Pons (tissue), 1 donor: ENCODE results near the gene RNGTT.
"Not testable (repeated sequence)": the region's sequence is repeated elsewhere in the genome, so short reads cannot be mapped to it uniquely, and the experiment has no call there.

Source experiments
- DNase-seq: peaks from one replicate; pipeline ENCODE4 v3.0.0-alpha.2; 2016; ENCODE audit warnings: low spot score

RNGTT gene

DNA sequence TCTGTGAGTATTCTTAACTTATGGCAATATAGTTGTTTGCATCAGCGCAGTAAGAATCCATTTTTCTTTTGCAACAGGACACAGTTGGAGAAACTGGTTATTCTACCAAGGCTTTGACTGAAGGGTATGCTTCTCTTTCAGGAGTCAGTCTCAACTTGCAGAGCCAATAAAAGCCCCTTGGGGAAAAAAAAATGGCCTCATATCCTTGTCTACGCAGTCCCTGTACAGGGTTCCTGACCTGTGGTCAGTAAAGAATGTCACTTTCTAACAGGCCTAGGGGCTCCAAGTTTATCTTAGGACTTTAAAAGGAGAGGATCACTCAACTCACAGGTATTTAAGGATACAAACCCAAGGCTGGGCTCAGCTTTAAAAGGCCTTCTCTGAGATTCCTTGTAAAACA, 6.9 kb upstream of the RNGTT start:
- no peak for DNase-seq

DNA sequence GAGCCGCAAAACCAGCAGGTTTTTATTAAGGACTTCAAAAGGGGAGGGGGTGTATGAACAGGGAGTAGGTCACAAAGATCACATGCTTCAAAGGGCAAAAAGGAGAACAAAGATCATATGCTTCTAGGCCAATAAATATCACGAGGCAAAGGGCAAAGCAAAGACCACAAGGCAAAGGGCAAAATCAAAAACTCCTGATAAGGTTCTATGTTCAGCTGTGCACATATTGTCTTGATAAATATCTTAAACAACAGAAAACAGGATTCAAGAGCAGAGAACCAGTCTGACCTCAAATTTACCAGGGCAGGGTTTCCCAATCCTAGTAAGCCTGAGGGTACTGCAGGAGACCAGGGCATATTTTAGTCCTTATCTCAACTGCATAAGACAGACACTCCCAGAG, 5.8 kb upstream of the RNGTT start:
- DNase-seq = not testable (repeated sequence)

DNA sequence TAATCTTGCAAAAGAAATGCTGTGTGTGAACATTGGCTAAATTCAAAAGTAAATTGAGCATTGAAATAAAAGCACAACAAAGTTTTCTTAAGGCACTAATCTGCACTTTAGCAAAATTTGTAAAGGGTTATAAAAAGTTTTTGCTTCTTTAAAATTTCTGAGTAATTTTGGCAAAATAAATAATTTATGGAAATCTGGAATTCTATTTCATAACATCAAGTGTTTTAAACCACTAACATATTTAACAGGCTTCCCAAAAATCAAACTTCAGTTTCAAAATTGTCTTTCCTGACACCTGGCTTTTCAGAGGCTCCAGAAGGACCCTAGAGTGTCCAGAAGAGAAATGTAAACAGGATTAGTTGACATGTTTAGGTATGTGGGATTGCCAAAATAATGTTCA, 4.5 kb upstream of the RNGTT start:
- DNase-seq = no peak

DNA sequence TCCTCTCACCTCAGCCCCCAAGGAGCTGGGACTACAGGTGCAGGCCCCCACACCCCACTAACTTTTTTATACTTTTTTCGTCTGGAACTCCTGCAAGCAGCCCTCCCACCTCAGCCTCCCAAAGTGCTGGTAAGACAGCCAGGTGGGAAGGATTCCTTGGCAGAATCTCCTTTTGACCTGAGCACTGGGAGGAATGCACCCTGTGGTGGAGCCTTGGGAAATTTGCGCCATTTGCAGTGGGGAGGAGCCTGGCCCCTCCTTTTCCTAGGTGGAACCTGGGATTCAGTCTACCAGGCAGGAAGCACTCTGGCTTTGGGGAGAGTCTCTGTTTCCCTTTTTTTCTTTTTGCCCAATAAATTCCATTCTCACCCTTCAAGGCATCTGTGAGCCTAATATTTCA, 2.3 kb upstream of the RNGTT start:
- DNase-seq = no peak

DNA sequence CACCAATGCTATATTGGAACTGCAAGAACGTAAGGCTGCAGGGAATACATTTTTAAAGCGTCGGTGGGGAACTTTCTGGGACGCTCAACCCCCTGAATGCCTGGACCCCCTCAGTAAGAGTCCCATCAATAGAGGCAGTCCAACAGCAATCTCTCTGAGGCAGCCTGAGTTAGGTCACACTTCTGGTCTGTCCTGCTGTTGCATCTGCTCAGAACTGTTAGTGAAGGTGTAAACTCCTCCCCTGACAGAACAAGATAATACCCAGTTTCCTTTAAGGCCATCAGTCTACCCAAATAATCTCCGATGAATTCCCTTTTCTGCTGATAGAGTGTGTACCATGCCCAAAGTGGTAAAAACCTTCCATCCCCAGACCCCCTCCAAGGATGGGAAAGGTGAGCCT, 1.1 kb upstream of the RNGTT start:
- DNase-seq = no peak

DNA sequence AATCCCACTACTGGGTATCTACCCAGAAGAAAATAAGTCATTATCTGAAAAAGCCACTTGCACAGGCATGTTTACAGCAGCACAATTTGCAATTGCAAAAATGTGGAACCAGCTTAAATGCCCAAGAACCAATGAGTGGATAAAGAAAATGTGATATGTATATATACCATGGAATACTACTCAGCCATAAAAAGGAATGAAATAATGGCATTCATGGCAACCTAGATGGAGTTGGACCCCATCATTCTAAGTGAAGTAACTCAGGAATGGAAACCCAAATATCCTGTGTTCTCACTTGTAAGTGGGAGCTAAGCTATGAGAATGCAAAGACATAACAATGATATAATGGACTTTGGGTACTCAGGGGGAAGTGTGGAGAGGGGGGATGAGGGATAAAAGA, 4.6 kb downstream of the RNGTT start:
- DNase-seq = no peak

DNA sequence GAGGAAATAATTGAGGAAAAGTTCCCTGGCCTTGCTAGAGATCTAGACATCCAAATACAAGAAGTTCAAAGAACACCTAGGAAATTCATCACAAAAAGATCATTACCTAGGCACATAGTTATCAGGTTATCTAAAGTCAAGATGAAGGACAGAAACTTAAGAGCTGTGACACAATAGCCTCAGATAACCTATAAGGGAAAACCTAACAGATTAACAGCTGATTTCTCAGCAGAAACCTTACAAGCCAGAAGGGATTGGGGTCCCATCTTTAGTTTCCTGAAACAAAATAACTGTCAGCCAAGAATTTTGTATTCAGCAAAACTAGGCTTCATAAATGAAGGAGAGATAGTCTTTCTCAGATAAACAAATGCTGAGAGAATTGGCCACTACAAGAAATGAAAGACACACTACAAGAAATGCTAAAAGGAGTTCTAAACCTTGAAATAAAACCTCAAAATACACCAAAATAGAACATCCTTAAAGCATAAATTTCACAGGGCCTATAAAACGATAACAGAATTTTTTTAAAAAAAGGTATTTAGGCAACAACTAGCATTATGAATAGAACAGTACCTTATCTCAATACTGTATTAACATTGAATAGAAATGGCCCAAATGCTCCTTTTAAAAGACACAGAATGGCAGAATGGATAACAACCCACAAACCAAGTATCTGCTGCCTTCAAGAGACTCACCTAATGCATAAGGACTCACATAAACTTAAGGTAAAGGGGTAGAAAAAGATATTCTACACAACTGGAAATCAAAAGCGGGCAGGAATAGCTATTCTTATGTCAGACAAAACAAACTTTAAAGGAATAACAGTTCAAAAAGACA, 9.7 kb downstream of the RNGTT start:
- DNase-seq = no peak

DNA sequence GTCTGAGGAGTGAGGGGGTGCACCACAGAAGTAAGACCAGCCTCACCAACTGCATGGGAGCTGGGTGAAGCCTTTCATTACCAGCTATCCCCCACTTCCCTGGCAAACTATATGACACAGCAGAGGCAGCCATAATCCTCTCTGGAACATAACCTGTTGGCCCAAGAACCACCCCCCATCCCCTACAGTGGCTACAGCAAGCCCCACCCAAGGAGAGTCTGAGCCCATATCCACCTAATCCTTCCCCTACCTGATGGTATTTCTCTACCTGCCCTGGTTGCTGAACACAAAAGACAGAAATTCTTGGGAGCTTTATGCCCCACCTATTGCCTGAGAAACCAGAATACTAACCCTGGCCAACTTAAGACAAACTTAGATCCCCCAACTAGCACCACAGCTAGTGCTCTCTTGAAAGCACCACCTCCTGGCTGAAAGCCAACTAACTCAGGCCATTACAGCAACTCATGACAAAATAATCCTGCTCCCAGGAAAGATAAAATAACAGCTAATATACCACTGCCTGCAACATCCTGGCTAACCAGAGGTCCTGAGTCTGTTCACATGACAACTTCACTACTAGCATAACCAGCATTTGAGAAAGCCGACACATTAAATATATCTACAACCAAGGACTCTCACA, 11.2 kb downstream of the RNGTT start:
- no peak for DNase-seq

DNA sequence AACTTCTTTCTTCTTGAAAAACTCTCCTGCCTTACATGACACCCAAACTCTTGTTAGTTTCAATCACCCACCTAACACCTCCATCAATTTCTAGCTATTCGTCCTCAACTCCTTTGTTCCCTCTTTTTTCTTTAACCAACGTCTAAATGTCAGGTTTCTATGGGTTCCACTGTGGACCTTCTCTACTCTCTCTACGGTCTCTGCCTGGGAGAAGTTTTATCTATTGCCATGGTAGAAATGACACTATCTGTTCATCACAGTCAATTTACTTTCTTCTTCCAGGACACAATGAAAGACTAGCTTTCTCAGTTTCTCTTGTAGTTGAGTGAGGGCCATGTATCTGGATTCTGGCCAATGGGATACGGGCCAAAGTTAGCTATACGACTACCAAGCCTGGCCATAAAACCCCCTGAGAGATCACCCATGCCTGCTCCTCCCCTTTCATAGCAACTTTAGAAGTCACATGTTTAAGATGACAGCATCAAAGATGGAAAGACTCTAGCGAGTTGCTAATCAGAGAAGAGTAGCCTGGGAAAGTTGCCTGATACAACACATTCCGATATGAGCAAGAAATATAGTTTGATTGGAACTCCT, 17.9 kb downstream of the RNGTT start:
- DNase-seq = no peak

DNA sequence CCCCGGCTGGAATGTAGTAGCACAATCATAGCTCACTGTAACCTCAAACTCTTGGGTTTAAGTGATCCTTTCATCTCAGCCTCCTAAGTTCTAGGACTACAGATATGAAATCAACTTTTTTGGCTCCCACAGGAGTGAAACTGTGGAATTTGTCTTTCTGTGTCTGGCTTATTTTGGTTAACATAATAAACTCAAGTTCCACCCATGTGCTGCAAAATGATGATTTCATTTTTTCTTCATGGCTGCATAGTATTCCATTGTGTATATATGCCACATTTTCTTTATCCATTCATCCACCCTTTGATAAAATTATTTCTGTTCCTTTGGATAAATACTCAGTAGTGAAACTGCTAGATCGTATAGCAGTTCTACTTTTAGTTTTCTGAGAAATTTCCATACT, 29.9 kb downstream of the RNGTT start:
- no peak for DNase-seq

DNA sequence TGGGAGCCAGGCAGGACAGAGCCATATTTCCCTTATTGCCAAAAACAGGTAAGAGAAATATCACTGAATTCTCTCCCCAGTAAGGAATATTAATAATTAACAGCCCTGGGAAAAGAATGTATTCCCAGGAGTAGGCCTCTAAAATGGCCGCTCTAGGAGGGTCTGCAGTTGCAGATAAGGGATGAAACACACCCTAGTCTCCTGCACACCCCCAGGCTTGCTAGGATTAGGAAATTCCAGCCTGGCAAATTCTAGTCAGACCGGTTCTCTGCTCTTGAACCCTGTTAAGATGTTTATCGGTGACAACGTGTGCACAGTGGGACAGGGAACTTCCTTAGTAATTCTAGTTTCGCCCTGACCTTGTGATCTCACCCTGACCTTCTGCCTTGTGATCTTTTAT, 31.4 kb downstream of the RNGTT start:
- DNase-seq = not testable (repeated sequence)

DNA sequence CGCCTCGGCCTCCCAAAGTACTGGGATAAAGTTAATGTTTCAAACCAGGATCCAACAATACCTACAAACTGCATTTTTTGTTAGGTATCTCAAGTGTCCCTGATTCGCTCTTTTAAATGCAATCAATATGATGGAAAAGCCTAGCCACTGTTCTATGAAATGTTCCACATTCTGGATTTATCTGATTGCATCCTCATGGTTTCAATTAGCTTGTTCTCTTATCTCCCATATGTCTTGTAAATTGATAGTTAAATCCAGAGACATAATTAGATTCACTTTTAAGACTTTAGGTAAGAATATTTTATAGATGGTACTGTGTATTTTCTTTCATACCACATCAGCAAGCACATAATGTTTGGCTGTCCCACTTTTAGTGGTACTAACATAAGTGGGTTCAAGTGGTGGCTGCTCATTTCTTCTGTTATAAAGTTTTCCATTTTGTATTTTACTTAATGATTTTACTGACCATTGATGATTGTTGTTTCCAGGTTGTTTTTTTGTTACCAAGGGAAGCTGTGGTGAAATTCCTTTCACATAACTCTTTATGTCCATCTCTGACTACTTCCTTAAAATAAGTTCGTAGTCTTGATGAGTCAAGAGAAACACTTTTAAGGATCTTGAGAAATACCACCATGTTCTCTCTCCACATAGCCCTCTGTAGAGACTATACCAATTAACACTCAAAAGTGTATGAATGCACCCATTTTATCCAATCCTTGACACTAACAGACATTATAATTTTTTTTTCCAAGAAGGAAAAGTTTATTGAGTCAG, 40.5 kb downstream of the RNGTT start:
- no peak for DNase-seq

DNA sequence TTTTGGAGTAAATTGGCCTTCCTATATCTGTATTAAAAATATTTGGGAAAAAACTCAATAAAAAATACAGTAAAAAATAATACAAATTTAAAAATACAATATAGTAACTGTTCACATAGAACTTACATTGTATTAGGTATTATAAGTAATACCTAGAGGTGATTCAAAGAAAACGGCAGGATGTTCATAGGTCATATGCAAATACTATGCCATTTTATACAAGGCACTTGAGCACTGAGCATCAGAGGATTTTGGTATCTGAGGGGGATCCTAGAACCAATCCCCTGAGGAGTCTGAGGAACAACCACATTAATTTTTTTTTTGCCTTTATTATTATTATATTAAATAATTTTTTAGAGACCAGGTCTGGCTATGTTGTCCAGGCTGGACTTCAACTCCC, 41.7 kb downstream of the RNGTT start:
- DNase-seq = no peak

DNA sequence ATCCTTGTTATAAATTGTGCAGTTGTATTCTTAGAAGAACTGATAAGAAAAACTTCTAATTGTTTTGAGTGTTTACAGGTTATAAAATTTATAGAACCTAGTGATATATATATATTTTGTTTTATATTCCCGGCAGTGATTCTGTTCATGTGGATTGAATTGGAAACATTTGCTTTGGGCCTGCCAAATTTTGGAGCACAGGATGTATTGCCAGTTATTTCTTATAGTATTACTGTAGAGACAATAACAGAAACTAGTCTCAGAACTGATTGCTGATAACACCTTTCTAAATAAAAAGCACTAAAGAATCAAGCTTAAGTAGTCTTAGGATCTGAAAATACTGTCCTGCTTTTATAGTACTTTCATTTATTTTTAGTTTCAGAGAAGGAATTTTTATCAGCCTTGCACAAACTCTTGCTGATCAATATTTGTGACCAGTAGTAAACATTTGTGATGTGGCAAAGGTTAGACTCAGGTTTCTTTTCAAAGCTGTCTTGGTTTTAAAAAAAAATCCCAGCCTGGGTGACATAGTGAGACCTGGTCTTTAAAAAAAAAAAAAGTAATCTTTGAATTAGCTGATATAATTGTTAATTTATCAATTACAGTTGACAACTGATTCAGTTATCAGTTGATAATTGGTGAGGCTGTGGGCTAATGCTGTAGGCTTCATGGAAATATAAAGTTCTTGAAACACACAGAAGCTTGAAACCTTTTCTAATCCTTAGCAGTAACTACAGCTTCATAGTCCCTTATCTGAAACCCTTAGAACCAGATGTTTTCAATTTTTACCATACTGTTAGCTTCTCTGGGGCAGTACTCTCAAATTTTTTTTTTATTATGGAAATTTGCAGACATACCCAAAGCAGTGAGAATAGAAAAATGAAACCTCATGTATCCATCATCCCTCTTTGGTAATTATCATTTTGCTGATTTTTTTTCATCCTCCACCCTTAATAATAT, 42.4 kb downstream of the RNGTT start:
- no peak for DNase-seq

DNA sequence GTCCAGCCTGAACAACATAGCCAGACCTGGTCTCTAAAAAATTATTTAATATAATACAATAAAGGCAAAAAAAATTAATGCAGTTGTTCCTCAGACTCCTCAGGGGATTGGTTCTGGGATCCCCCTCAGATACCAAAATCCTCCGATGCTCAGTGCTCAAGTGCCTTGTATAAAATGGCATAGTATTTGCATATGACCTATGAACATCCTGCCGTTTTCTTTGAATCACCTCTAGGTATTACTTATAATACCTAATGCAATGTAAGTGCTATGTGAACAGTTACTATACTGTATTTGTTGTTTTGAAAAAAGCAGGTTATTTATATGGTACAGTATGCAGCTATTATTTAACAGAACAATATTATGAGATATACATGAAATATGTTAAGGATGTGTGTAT, 43.3 kb downstream of the RNGTT start:
- DNase-seq = no peak

DNA sequence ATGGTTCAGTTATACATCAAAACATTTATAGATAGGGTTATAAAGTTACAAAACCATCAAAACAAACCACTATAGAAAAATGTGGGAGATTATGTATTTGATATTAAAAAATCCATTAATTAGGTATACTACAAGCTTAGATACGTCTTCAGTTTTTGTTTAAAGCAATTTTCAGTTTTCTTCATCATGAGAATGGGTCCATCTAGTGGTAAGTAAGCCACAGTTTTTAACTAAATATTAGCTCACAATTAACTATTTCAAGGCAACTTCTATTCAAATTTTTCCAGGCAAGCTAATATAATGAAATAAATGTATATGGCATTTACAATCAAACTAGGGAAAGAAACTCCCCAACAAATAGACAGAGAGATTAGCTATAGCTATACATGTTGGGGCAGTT, 44.4 kb downstream of the RNGTT start:
- no peak for DNase-seq

DNA sequence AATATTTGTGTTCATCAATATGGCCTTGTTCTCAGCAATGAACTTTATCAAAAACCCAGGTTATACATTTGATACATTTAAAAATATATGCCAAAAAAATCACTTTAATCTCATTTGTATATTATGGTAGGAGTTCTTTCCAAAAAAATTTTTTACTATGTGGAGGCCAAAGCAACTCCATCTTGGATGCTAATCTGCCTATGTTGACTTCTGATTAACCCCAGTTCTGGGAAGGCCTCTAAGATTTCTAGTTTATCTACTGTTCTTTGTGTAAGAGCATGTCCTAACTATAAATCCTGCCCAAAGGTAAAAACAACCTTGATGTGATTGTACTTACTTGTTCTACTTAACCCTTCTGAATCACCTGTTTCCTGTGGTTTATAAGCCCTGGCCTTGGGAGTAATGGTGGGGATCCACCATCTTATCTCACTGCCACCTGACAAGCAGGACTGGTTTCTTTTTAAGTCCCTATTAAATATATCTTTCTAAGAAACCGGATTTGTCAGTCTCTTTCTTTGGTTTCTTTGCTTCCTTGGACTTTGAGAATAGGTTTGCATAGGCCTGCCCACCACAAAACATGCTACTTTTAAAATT, 46.7 kb downstream of the RNGTT start:
- no peak for DNase-seq

DNA sequence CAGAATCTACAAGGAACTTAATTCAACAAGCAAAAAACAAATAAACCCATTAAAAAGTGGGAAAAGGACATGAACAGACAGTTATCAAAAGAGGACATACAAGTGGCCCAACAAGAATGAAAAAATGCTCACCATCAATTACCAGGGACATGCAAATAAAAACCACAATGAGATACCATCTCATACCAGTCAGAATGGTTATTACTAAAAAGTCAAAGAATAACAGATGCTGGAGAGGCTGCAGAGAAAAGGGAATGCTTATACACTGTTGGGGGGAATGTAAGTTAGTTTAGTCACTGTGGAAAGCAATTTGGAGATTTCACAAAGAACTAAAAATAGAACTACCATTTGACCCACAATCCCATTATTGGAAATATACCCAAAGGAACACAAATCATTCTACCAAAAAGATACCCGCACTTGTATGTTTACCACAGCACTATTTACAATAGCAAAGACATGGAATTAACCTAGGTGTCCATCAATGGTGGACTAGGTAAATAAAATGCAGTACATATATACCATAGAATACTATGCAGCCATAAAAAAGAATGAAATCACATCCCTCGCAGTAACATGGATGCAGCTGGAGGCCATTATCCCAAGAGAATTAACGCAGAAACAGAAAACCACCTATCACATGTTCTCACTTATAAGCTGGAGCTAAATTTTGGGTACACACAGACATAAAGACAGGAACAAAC, 48.4 kb downstream of the RNGTT start:
- no peak for DNase-seq

DNA sequence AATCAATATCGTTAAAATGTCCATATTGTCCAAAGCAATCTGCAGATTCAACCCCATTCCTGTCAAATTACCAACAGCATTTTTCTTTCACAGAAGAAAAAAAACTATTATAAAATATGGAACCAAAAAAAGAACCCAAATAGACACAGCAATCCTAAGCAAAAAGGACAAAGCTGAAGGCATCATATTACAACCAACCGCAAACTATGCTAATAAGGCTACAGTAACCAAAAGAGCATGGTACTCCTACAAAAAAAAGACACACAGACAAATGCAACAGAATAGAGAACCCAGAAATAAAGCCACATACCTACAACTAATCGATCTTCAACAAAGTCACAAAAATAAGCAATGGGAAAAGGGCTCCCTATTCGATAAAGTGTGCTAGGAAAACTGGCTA, 49.2 kb downstream of the RNGTT start:
- no peak for DNase-seq

DNA sequence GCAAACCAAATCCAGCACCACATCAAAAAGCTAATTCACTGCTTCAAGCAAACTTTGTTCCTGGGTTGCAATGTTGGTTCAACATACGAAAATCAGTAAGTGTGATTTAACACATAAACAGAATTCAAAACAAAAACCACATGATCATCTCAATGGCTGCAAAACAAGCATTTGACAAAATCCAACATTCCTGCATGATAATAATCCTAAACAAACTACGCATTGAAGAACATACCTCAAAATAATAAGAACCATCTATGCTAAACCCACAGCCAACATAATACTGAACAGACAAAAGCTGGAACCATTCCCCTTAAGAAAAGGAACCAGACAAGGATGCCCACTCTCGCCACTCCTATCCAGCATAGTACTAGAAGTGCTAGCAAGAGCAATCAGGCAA, 49.9 kb downstream of the RNGTT start:
- DNase-seq = no peak
